Stimulated activated memory B cell treated with anti-CD40 and anti-IgM and Interleukin-4, amounts not matched to agents 10 μg/mL and 1 μg/mL and 100 μg/mL, for 72 hours (primary cell): ENCODE results near the gene RREB1.
"Not testable (repeated sequence)": the region's sequence is repeated elsewhere in the genome, so short reads cannot be mapped to it uniquely, and the experiment has no call there.

Experiments
- ATAC-seq: fragments of 150-1000 bp; cut with Tn5 transposase; 2 replicates; pipeline ENCODE4 v1.10.0; 2021
- H3K27ac Mint-ChIP-seq: one replicate; pipeline ENCODE4 v1.8.0; 2022; ENCODE audit warnings: mild to moderate bottlenecking, mixed read lengths
- H3K27me3 Mint-ChIP-seq: one replicate; pipeline ENCODE4 v1.8.0; 2022; ENCODE audit warnings: mixed read lengths
- H3K36me3 Mint-ChIP-seq: one replicate; pipeline ENCODE4 v1.8.0; 2022; ENCODE audit warnings: mixed read lengths
- H3K4me1 Mint-ChIP-seq: one replicate; pipeline ENCODE4 v1.8.0; 2022; ENCODE audit warnings: mixed read lengths
- H3K4me3 Mint-ChIP-seq: one replicate; pipeline ENCODE4 v1.8.0; 2022; ENCODE audit warnings: mild to moderate bottlenecking, moderate library complexity, mixed read lengths
- H3K9me3 Mint-ChIP-seq: one replicate; pipeline ENCODE4 v1.8.0; 2022; ENCODE audit warnings: mixed read lengths

The RREB1 gene

GRCh38 chr6:7274525-7274924 lies 166.8 kb downstream of the RREB1 start:
- H3K36me3 Mint-ChIP-seq, H3K4me3 Mint-ChIP-seq, H3K9me3 Mint-ChIP-seq, H3K27ac Mint-ChIP-seq, ATAC-seq: not testable (repeated sequence)
- H3K4me1 Mint-ChIP-seq: peaks cover 31% of the 10 kb centered on the region
- peaks cover 29% of the 10 kb centered on the region for H3K27me3 Mint-ChIP-seq

- Mint-ChIP-seq H3K4me3 (no peak overlapping the region), H3K27me3 (peaks cover 12% of the 10 kb centered on the region), H3K36me3 (peaks cover 4% of the 10 kb centered on the region), H3K27ac (peak overlapping the region; percentile 5), H3K9me3 (no peaks in the 10 kb centered on the region), H3K4me1 (peaks cover 31% of the 10 kb centered on the region)
- no peak for ATAC-seq
Measured at GRCh38 chr6:7276199-7276524, 168.4 kb downstream of the RREB1 start.

- peak; percentile 18 for ATAC-seq
- Mint-ChIP-seq H3K9me3 (no peaks in the 10 kb centered on the region), H3K4me1 (peaks cover 34% of the 10 kb centered on the region), H3K4me3 (peak overlapping the region; percentile 10), H3K36me3 (peaks cover 29% of the 10 kb centered on the region), H3K27me3 (no peaks in the 10 kb centered on the region), H3K27ac (peak overlapping the region; percentile 70)
Measured at GRCh38 chr6:7282097-7282906, 174.5 kb downstream of the RREB1 start.

GRCh38 chr6:7283676-7284075 lies 175.9 kb downstream of the RREB1 start:
- no peak overlapping the region for H3K27ac Mint-ChIP-seq
- peaks cover 20% of the 10 kb centered on the region for H3K4me1 Mint-ChIP-seq
- no peak for ATAC-seq
- no peaks in the 10 kb centered on the region for H3K27me3 Mint-ChIP-seq
- peaks cover 43% of the 10 kb centered on the region for H3K36me3 Mint-ChIP-seq
- H3K4me3 Mint-ChIP-seq: no peak overlapping the region
- no peaks in the 10 kb centered on the region for H3K9me3 Mint-ChIP-seq

GRCh38 chr6:7285416-7285815 lies 177.7 kb downstream of the RREB1 start:
- no peak for ATAC-seq
- Mint-ChIP-seq H3K9me3 (no peaks in the 10 kb centered on the region), H3K4me3 (no peak overlapping the region), H3K27me3 (no peaks in the 10 kb centered on the region), H3K27ac (no peak overlapping the region), H3K36me3 (peaks cover 51% of the 10 kb centered on the region), H3K4me1 (peaks cover 15% of the 10 kb centered on the region)

GRCh38 chr6:7290079-7290478 lies 182.3 kb downstream of the RREB1 start:
- Mint-ChIP-seq H3K9me3 (no peaks in the 10 kb centered on the region), H3K27me3 (no peaks in the 10 kb centered on the region), H3K27ac (no peak overlapping the region), H3K4me1 (no peaks in the 10 kb centered on the region), H3K4me3 (no peak overlapping the region), H3K36me3 (peaks cover 47% of the 10 kb centered on the region)
- no peak for ATAC-seq

GRCh38 chr6:7292596-7293255 lies 185.0 kb downstream of the RREB1 start:
- peak overlapping the region; percentile 25 for H3K27ac Mint-ChIP-seq
- H3K4me3 Mint-ChIP-seq: no peak overlapping the region
- no peaks in the 10 kb centered on the region for H3K27me3 Mint-ChIP-seq
- H3K4me1 Mint-ChIP-seq: peaks cover 5% of the 10 kb centered on the region
- peaks cover 46% of the 10 kb centered on the region for H3K36me3 Mint-ChIP-seq
- ATAC-seq: no peak
- H3K9me3 Mint-ChIP-seq: no peaks in the 10 kb centered on the region

- Mint-ChIP-seq H3K9me3 (no peaks in the 10 kb centered on the region), H3K27me3 (no peaks in the 10 kb centered on the region), H3K27ac (no peak overlapping the region), H3K4me1 (peaks cover 6% of the 10 kb centered on the region), H3K36me3 (peaks cover 53% of the 10 kb centered on the region), H3K4me3 (no peak overlapping the region)
- no peak for ATAC-seq
Measured at GRCh38 chr6:7295916-7296315, 188.2 kb downstream of the RREB1 start.

GRCh38 chr6:7296602-7297001 lies 188.8 kb downstream of the RREB1 start:
- no peaks in the 10 kb centered on the region for H3K9me3 Mint-ChIP-seq
- no peak overlapping the region for H3K27ac Mint-ChIP-seq
- H3K4me1 Mint-ChIP-seq: peaks cover 9% of the 10 kb centered on the region
- peaks cover 60% of the 10 kb centered on the region for H3K36me3 Mint-ChIP-seq
- no peaks in the 10 kb centered on the region for H3K27me3 Mint-ChIP-seq
- ATAC-seq: no peak
- H3K4me3 Mint-ChIP-seq: no peak overlapping the region

GRCh38 chr6:7298113-7298512 lies 190.4 kb downstream of the RREB1 start:
- Mint-ChIP-seq H3K4me3 (no peak overlapping the region), H3K36me3 (peaks cover 57% of the 10 kb centered on the region), H3K9me3 (no peaks in the 10 kb centered on the region), H3K4me1 (peaks cover 9% of the 10 kb centered on the region), H3K27ac (no peak overlapping the region), H3K27me3 (no peaks in the 10 kb centered on the region)
- no peak for ATAC-seq

GRCh38 chr6:7300926-7301325 lies 193.2 kb downstream of the RREB1 start:
- no peak overlapping the region for H3K27ac Mint-ChIP-seq
- H3K4me3 Mint-ChIP-seq: no peak overlapping the region
- ATAC-seq: no peak
- H3K36me3 Mint-ChIP-seq: peaks cover 65% of the 10 kb centered on the region
- no peaks in the 10 kb centered on the region for H3K27me3 Mint-ChIP-seq
- no peaks in the 10 kb centered on the region for H3K9me3 Mint-ChIP-seq
- peaks cover 22% of the 10 kb centered on the region for H3K4me1 Mint-ChIP-seq
